Measurements from ENCODE around the gene CCDC50.

DNA sequence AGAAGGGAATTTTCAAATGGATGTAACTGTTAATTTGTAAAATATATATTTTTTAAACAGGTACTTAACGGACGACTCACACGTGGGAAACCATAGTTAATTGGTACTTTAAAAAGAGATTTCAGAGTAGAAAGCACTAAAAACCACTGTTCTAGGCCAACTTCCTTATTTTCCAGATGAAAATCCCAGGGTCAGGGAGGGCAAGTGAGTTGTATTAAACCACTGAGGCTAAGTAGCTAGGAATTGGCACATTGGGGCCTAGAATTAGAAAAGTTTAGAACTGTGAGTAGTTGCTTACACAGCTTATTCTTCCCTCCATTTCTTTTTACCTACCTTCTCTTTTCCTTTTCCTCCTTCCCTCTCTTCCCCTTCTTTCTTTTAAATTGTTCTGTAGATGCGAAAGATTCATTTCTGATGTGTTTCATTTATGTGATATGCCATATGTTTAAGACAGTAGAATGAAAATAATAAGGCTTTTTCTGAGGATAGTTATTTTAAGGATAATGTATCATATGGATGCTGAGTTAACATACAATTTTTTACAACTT is 5.2 kb downstream of the CCDC50 start:
- TF ChIP-seq POLR2AphosphoS5 (IDR thresholded peaks at IDR 0.05) = no peak
- TF ChIP-seq, protein P1, sequence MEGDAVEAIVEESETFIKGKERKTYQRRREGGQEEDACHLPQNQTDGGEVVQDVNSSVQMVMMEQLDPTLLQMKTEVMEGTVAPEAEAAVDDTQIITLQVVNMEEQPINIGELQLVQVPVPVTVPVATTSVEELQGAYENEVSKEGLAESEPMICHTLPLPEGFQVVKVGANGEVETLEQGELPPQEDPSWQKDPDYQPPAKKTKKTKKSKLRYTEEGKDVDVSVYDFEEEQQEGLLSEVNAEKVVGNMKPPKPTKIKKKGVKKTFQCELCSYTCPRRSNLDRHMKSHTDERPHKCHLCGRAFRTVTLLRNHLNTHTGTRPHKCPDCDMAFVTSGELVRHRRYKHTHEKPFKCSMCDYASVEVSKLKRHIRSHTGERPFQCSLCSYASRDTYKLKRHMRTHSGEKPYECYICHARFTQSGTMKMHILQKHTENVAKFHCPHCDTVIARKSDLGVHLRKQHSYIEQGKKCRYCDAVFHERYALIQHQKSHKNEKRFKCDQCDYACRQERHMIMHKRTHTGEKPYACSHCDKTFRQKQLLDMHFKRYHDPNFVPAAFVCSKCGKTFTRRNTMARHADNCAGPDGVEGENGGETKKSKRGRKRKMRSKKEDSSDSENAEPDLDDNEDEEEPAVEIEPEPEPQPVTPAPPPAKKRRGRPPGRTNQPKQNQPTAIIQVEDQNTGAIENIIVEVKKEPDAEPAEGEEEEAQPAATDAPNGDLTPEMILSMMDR (IDR thresholded peaks at IDR 0.05) = no peak
- no peak for TF ChIP-seq POLR2A (IDR thresholded peaks at IDR 0.05)

Data from stomach (tissue), 4 donors.